GM12865 (cell line): Measurements from ENCODE around the gene ACVR2B.
A peak's percentile ranks its signal among the peaks of the same experiment; 100 is the strongest.

Experiments
- DNase-seq: peaks from one replicate; pipeline ENCODE4 v3.0.0; 2010; ENCODE audit warnings: low read depth
- H3K4me3 ChIP-seq: 2 replicates; pipeline ENCODE4 v1.5.1; 2011; ENCODE audit warnings: mild to moderate bottlenecking, low read depth, low read length, control low read depth
- CTCF ChIP-seq: IDR thresholded peaks from 2 replicates; pipeline ENCODE4 v1.5.1; 2011; ENCODE audit warnings: low read length, control low read depth, low read depth, inconsistent platforms; ENCODE audit not compliant: insufficient read depth; ENCODE audit errors: missing control alignments

ACVR2B gene

GRCh38 chr3:38521391-38521987 is 67.8 kb downstream of the ACVR2B start:
- no peak overlapping the region for H3K4me3 ChIP-seq
- peak; percentile 77 for DNase-seq
- TF ChIP-seq CTCF, result peak; percentile 88

GRCh38 chr3:38522002-38522401 is 68.3 kb downstream of the ACVR2B start:
- DNase-seq, result no peak
- H3K4me3 ChIP-seq, result no peak overlapping the region
- no peak for TF ChIP-seq CTCF

- no peak overlapping the region for H3K4me3 ChIP-seq
- TF ChIP-seq CTCF, result no peak
- DNase-seq, result no peak
Observed at GRCh38 chr3:38524141-38524739, 70.5 kb downstream of the ACVR2B start.

DNA sequence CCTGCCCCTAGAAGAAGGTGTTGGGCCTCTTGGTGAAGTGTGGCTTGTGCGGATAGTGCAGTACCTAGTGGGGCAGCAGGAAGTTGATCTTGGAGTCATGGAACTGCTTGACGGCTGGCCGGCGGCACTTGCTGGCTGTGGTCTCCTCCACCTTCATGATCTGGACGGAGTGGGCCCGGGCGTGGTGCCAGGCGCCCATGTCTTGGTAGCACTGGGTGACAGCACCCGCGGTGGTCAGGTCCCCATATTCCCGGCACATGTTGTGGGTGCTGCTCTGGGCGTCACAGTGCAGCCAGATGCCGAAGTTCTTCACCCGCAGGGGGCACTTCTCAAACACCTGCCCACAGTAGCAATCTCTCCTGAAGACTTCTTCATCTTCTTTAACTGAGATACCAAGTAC is 73.1 kb downstream of the ACVR2B start:
- H3K4me3 ChIP-seq, result no peak overlapping the region
- TF ChIP-seq CTCF, result no peak
- DNase-seq, result no peak

GRCh38 chr3:38528457-38528856 is 74.8 kb downstream of the ACVR2B start:
- TF ChIP-seq CTCF, result peak; percentile 7
- DNase-seq, result peak; percentile 35

GRCh38 chr3:38532529-38532928 is 78.8 kb downstream of the ACVR2B start:
- DNase-seq, result no peak
- no peak overlapping the region for H3K4me3 ChIP-seq
- TF ChIP-seq CTCF, result no peak

More at GRCh38 chr3:38528457-38528856, 74.8 kb downstream of the ACVR2B start:
- H3K4me3 ChIP-seq, result no peak overlapping the region
